Measurements from ENCODE around the gene ANKRD6. TPM values are rescaled to one million over a fixed set of nuclear protein-coding genes. Genes with fewer than 3 reads are reported as not detected.

The ANKRD6 gene
- total RNA-seq, 1 experiment from 2014 or later, result 5.6 TPM

GRCh38 chr6:89616531-89616930 lies 183.6 kb downstream of the ANKRD6 start:
- no peak overlapping the region for H2AK5ac ChIP-seq (ENCODE audit: insufficient read length, low read length)
- WGBS (ENCODE audit: extremely low coverage, insufficient read length, low lambda C conversion rate), result no CpG with 5 or more reads among the region's 5 CpGs
- H4K8ac ChIP-seq (replicated peaks; ENCODE audit: insufficient read length, low read depth, low read length), result no peak overlapping the region
- no peak overlapping the region for H3K9ac ChIP-seq (ENCODE audit: extremely low read depth, insufficient read length, low read length)
- no peaks in the 10 kb centered on the region for H3K9me3 ChIP-seq (ENCODE audit: control insufficient read depth, low read depth, low read length)
- H3T11ph ChIP-seq (ENCODE audit: low read length), result no peak overlapping the region
- no peak for DNase-seq
- H3K18ac ChIP-seq (ENCODE audit: insufficient read length, low read depth, low read length), result no peak overlapping the region
- no peak overlapping the region for H3K4ac ChIP-seq (ENCODE audit: low read depth, low read length)
- peaks cover 0 to 15% of the 10 kb centered on the region in 2 experiments; a peak in 3 of 4 replicates for H3K4me1 Mint-ChIP-seq
- no peaks in the 10 kb centered on the region for H3K9me3 Mint-ChIP-seq
- H3K56ac ChIP-seq (ENCODE audit: insufficient read length, low read depth, low read length), result no peak overlapping the region
- H3K27ac Mint-ChIP-seq, result no peak overlapping the region; a peak in 1 of 7 replicates
- H2AFZ ChIP-seq (ENCODE audit: low read length), result no peak overlapping the region
- H3K27ac ChIP-seq (ENCODE audit: insufficient read length, low read depth, low read length), result no peak overlapping the region
- H3K79me1 ChIP-seq (ENCODE audit: insufficient read depth, low read depth, low read length, poor library complexity, severe bottlenecking), result no peaks in the 10 kb centered on the region
- no peaks in the 10 kb centered on the region for H3K79me2 ChIP-seq (ENCODE audit: insufficient read depth, low read length)
- no peak overlapping the region for H3K4me2 ChIP-seq (ENCODE audit: insufficient read depth, insufficient read length, low read length)
- no peak overlapping the region for H2BK5ac ChIP-seq (ENCODE audit: insufficient read length, low read length)
- no peak overlapping the region for H3K23ac ChIP-seq (ENCODE audit: insufficient read length, low read depth, low read length)
- H2BK120ac ChIP-seq (ENCODE audit: low read depth, low read length, poor library complexity, severe bottlenecking), result no peak overlapping the region
- H3K4me1 ChIP-seq (ENCODE audit: insufficient read depth, low read length), result no peaks in the 10 kb centered on the region
- no peaks in the 10 kb centered on the region for H4K20me1 ChIP-seq (ENCODE audit: control insufficient read depth, insufficient read depth, insufficient read length)
- TF ChIP-seq CTCF (conservative IDR thresholded peaks at IDR 0.05), result no peak
- H3K27me3 Mint-ChIP-seq (ENCODE audit: low read depth), result no peaks in the 10 kb centered on the region; the same call in 1 of the 2 replicates
- H2BK20ac ChIP-seq (ENCODE audit: low read depth, low read length, poor library complexity, severe bottlenecking), result no peak overlapping the region
- H2BK12ac ChIP-seq (ENCODE audit: insufficient read length, low read depth, low read length), result no peak overlapping the region
- H3K4me3 Mint-ChIP-seq, result no peak overlapping the region
- H3K14ac ChIP-seq (ENCODE audit: insufficient read depth, low read length), result no peak overlapping the region
- no peak overlapping the region for H4K91ac ChIP-seq (ENCODE audit: insufficient read length, low read depth, low read length)
- H3K27me3 ChIP-seq (ENCODE audit: insufficient read depth, low read length), result no peaks in the 10 kb centered on the region
- no peaks in the 10 kb centered on the region for H3K23me2 ChIP-seq (ENCODE audit: insufficient read length, low read depth, low read length, poor library complexity, severe bottlenecking)
- no peak overlapping the region for H4K5ac ChIP-seq (ENCODE audit: insufficient read length, low read depth, low read length)
- no peaks in the 10 kb centered on the region; a peak in 1 of 7 replicates for H3K36me3 Mint-ChIP-seq (ENCODE audit: insufficient read depth in 1 of 3, low read depth in 3 of 3)
- H2BK15ac ChIP-seq (ENCODE audit: low read depth, low read length), result no peak overlapping the region
